HEK293 (cell line): ENCODE data around the gene RABL3.

ENCODE experiments used
- CTCF ChIP-seq: fragments of 450-650 bp; formaldehyde crosslinking; IDR thresholded peaks from 2 replicates; pipeline ENCODE4 v1.5.1; 2016; ENCODE audit warnings: missing biosample characterization, missing genetic modification characterization
- ZNF138 ChIP-seq: fragments of 450-650 bp; formaldehyde crosslinking; IDR thresholded peaks from 2 replicates; pipeline ENCODE4 v1.5.1; 2016; ENCODE audit warnings: missing biosample characterization, missing genetic modification characterization, borderline replicate concordance
- ZNF175 ChIP-seq: fragments of 450-650 bp; formaldehyde crosslinking; IDR thresholded peaks from 2 replicates; pipeline ENCODE4 v1.5.1; 2016; ENCODE audit warnings: missing biosample characterization, missing genetic modification characterization
- ZNF18 ChIP-seq: fragments of 450-650 bp; formaldehyde crosslinking; IDR thresholded peaks from 2 replicates; pipeline ENCODE4 v1.5.1; 2016; ENCODE audit warnings: missing biosample characterization, missing genetic modification characterization
- ZNF202 ChIP-seq: fragments of 450-650 bp; formaldehyde crosslinking; IDR thresholded peaks from 2 replicates; pipeline ENCODE4 v1.5.1; 2016; ENCODE audit warnings: missing biosample characterization, missing genetic modification characterization, borderline replicate concordance
- ZNF449 ChIP-seq: fragments of 450-650 bp; formaldehyde crosslinking; IDR thresholded peaks from 2 replicates; pipeline ENCODE4 v1.5.1; 2017; ENCODE audit warnings: missing biosample characterization, mild to moderate bottlenecking, missing genetic modification characterization, moderate library complexity
- ZNF571 ChIP-seq: fragments of 450-650 bp; formaldehyde crosslinking; IDR thresholded peaks from 2 replicates; pipeline ENCODE4 v1.5.0; 2017; ENCODE audit warnings: missing biosample characterization, missing genetic modification characterization
- ZNF660 ChIP-seq: fragments of 450-650 bp; IDR thresholded peaks from 2 replicates; pipeline ENCODE4 v1.5.1; 2018; ENCODE audit warnings: missing biosample characterization, mild to moderate bottlenecking, missing genetic modification characterization
- ZNF701 ChIP-seq: fragments of 450-650 bp; formaldehyde crosslinking; IDR thresholded peaks from 2 replicates; pipeline ENCODE4 v1.5.1; 2016; ENCODE audit warnings: missing biosample characterization, missing genetic modification characterization
- ZNF777 ChIP-seq: fragments of 450-650 bp; formaldehyde crosslinking; IDR thresholded peaks from 2 replicates; pipeline ENCODE4 v1.5.1; 2017; ENCODE audit warnings: missing biosample characterization, missing genetic modification characterization, borderline replicate concordance

- TF ChIP-seq CTCF (tag by site-specific recombination): no peak
- no peak for TF ChIP-seq ZNF138 (tag by site-specific recombination)
- no peak for TF ChIP-seq ZNF175 (tag by site-specific recombination)
- no peak for TF ChIP-seq ZNF660
- no peak for TF ChIP-seq ZNF202 (tag by site-specific recombination)
- no peak for TF ChIP-seq ZNF777 (tag by site-specific recombination)
- no peak for TF ChIP-seq ZNF449
- TF ChIP-seq ZNF571 (tag by site-specific recombination): no peak
- TF ChIP-seq ZNF18 (tag by site-specific recombination): no peak
- TF ChIP-seq ZNF701 (tag by site-specific recombination): no peak
Observed at GRCh38 chr3:120683213-120683612, 59.1 kb downstream of the RABL3 start.
